Activated T-cell treated with anti-CD3 and anti-CD28 coated beads for 1 hour (primary cell): ENCODE data around the gene ANKDD1A.
A peak's percentile ranks its signal among the peaks of the same experiment; 100 is the strongest.

Experiments
- DNase-seq: peaks from one replicate; pipeline ENCODE4 v3.0.0-alpha.2; 2020; ENCODE audit warnings: low read depth

The ANKDD1A gene

DNA sequence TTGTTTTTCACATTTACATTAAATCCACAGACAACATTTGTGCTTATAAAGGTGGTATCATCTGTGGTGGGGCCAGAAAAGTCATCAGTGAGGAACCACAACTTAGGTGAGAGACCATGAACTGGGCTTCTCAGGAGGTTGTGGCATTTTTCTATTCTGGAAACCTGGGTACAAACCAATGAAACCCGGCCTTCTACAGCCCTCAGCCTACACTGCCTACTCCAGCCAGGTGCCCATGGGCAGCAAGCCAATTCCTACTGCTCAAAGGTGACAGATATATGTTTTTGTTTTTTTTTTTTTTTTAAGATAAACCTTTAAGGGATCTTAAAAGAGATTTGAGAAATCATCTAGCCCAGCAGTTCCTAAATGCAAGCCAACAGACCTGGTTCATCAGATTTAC, 57.7 kb downstream of the ANKDD1A start:
- no peak for DNase-seq

DNA sequence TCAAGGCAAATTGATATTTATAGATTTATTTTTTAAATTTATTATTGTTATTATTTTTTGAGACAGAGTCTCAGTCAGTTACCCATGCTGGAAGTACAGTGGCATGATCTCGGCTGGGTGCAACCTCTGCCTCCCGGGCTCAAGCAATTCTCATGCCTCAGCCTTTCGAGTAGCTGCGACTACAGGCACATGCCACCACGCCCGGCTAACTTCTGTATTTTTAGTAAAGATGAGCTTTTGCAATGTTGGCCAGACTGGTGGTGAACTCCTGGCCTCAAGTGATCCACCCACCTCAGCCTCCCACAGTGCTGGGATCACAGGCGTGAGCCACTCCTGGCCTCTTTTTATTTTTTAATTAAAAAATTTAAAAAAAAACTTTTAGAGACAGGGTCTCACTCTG, 59.0 kb downstream of the ANKDD1A start:
- no peak for DNase-seq

DNA sequence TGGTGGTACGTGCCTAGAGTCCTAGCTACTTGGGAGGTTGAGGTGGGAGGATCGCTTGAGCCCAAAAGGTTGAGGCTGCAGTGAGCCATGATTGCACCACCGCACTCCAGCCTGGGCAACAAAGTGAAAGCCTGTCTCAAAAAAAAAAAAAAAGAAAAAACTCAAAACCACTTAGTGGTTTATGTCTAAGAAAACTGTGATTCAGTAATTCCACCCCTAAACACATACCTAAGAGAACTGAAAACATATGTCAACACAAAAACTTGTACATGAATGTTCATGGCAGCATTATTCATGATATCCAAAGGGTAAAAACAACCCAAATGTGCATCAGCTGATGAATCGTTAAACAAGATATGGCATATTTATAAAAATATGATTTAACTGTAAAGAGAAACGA, 63.7 kb downstream of the ANKDD1A start:
- DNase-seq = no peak

GRCh38 chr15:64979252-64979710, 67.6 kb downstream of the ANKDD1A start:
- DNase-seq = no peak

DNA sequence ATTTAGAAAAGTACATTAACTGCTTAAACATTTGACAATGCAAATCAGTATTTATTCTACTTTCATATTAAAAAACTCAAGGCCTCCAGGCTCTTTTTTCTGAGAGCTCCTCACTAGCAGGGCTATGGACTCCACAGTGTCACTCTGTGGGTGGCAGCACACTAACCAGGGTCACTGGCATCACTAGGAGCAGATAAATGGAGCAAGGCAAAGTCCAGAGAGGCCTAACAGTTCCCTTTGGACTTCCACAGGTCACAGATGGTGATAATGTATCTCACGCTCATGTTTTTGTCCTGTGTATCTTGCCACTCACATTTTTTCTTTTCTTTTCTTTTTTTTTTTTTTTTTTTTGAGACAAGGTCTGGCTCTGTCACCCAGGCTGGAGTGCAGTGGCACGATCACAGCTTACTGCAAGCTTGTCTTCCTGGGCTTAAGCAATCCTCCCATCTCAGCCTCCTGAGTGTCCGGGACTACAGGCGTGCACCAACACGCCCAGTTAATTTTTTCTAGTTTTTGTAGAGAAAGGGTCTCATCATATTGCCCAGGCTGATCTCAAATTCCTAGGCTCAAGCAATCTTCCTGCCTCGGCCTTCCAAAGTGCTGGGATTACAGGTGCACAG, 70.2 kb downstream of the ANKDD1A start:
- DNase-seq = no peak

GRCh38 chr15:64982472-64982871, 70.8 kb downstream of the ANKDD1A start:
- no peak for DNase-seq

DNA sequence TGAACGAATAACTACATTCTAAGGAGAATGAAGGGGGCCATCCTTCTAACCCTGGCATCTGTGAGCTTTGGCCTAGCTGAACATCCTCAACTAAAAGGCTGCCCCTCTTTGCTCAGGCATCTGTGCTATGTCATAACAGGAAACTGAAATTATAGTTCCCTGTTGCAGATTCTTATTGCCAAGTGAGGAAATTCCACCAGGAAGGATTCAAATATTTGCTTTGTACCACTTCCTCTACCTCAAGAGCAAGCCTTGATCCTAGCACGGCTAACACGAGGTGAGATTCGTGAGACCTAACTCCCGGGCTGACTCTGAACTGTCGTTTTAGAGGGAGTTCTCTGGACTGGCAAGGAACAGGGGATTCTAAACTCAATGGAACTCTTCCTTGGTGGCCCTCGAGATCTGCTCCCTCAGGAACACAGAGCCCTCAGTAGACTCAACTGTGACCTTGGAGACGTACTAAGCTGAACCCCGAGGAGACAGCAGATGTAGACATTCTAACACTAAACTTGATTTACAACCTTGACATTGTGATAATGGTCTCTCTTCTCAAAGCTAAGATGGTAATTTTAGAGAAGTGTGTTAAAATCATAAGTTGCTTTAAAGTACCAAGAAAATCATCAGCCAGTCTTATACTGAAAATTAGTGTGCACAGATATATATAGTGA, 73.8 kb downstream of the ANKDD1A start:
- DNase-seq = no peak

DNA sequence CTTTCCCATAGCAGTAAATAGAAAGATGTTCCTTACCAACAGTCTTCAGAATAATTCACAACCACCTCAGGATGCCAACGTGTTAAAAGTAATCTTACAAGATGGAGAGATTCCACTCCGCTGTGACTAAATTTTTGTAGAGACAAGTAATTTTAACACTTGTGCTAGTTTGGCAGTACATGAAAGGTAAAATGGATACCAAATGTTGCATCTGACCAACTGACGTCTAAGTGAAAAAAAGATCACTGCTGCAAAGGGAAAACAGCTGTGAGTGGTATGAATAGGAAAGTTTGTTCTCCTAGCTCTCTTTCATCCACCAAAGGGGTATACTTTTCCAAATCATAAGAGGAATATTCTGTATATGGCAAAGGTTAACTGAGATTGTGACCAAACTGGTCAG, 75.4 kb downstream of the ANKDD1A start:
- no peak for DNase-seq

- DNase-seq = peak; percentile 87
Observed at GRCh38 chr15:64989416-64990167, 77.9 kb downstream of the ANKDD1A start, which contains the start of gene SPG21. SPG21 (minus strand) TSS chr15:64989914; CDS start chr15:64983569, 6,345 bp downstream.

GRCh38 chr15:64990168-64990470, 78.4 kb downstream of the ANKDD1A start:
- no peak for DNase-seq

DNA sequence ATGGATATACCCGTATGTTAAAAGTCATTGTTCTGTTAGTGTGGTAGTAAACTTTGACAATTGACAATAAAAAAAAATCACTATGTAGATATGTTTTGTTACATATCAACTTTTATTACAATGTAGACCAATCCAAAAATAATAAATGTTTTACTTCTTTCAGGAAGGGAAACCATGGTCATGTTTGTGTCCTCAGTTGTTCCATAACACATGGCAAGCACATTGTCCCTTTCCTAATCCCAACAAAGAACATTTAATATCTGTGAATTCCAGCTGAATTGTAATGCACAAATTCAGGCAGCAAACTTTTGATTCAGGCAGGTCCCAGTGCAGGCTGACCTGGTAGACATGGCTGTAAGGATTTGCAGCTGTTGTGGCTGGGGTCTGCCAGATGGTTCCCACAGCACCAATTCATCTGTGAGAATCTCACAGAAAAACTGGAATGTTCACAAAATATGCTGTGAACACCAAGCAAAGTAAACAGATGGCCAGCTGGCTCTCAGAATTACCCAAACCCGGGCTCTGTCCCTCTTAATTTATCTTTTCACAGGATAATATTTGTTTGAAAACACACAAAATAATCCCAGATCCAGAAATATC, 79.9 kb downstream of the ANKDD1A start:
- DNase-seq = no peak

GRCh38 chr15:64993290-64993689, 81.6 kb downstream of the ANKDD1A start:
- DNase-seq = no peak

DNA sequence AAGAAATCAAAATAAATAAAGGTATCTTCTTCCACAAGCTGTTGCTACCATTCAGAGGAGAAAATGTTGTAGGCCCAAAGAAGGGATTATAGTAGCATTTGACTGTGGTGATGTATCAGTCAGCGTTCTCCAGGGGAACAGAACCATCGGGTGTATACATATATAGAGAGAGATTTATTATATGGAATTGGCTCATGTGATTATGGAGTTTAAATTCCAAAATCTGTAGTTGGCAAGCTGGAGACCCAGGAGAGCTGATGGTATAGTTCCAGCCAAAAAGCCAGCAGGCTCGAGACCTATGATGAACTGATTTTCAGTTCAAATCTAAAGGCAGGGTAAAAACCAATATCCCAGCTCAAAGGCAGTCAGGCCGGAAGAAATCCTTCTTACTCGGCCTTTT, 85.4 kb downstream of the ANKDD1A start:
- DNase-seq = no peak

DNA sequence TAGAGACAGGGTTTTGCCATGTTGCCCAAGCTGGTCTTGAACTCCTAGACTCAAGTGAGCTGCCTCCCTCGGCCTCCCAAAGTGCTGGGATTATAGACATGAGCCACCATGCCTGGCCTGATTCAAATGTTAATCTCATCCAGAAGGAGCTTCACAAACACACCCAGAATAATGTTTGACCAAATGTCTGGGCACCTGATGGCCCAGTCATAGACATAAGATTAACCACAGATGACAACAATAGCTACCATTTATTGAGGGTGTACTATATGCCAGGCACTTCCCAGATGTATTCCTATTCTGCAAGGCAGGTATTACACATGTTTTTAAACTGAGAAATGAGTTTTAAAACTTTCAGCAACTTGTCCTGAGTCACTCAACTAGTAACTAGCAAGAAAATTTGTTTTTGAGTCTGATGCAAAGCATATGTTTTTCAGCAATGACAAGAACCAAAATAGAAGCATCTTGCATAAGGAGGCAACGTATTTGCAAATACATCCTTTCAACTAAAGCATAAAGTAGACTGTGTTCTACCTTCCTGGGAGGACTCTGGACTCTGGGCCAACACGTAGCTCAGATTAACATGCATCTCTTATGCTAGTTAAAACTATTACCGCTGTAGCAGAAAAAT, 86.2 kb downstream of the ANKDD1A start:
- DNase-seq = no peak

GRCh38 chr15:65004993-65005392, 93.3 kb downstream of the ANKDD1A start:
- no peak for DNase-seq

- no peak for DNase-seq
Observed at GRCh38 chr15:65006876-65007275, 95.2 kb downstream of the ANKDD1A start.
